GM19035 (cell line): ENCODE measurements around the gene MED13L.

Experiments used
- ATAC-seq: cut with Tn5 transposase; IDR thresholded peaks from one replicate; pipeline ENCODE4 v1.9.1; 2021; ENCODE audit not compliant: unreplicated experiment

Gene MED13L

GRCh38 chr12:115949675-115950074 lies 327.8 kb downstream of the MED13L start:
- no peak for ATAC-seq

- no peak for ATAC-seq
These were observed 329.8 kb downstream of the MED13L start for GRCh38 chr12:115947696-115948062.

- ATAC-seq, result no peak
These were observed 330.4 kb downstream of the MED13L start for GRCh38 chr12:115946867-115947695.

- no peak for ATAC-seq
These were observed 331.4 kb downstream of the MED13L start for GRCh38 chr12:115946092-115946491.

GRCh38 chr12:115945491-115945885 lies 332.0 kb downstream of the MED13L start:
- ATAC-seq, result no peak

- no peak for ATAC-seq
These were observed 332.5 kb downstream of the MED13L start for GRCh38 chr12:115944837-115945490.

GRCh38 chr12:115944392-115944742 lies 333.1 kb downstream of the MED13L start:
- no peak for ATAC-seq

- no peak for ATAC-seq
These were observed 333.7 kb downstream of the MED13L start for GRCh38 chr12:115943630-115944391.

- ATAC-seq, result no peak
These were observed 334.2 kb downstream of the MED13L start for GRCh38 chr12:115943310-115943629.

GRCh38 chr12:115942346-115942745 lies 335.1 kb downstream of the MED13L start:
- no peak for ATAC-seq

GRCh38 chr12:115941362-115941761 lies 336.1 kb downstream of the MED13L start:
- ATAC-seq, result no peak

- no peak for ATAC-seq
These were observed 338.6 kb downstream of the MED13L start for GRCh38 chr12:115938794-115939377.

- no peak for ATAC-seq
These were observed 340.2 kb downstream of the MED13L start for GRCh38 chr12:115936997-115937916.

- ATAC-seq, result no peak
These were observed 342.6 kb downstream of the MED13L start for GRCh38 chr12:115934877-115935276.

- ATAC-seq, result no peak
These were observed 343.4 kb downstream of the MED13L start for GRCh38 chr12:115934046-115934445.

- ATAC-seq, result no peak
These were observed 345.4 kb downstream of the MED13L start for GRCh38 chr12:115932066-115932465.

- no peak for ATAC-seq
These were observed 347.2 kb downstream of the MED13L start for GRCh38 chr12:115930336-115930735.

GRCh38 chr12:115926037-115926670 lies 351.3 kb downstream of the MED13L start:
- ATAC-seq, result no peak

GRCh38 chr12:115923851-115924250 lies 353.6 kb downstream of the MED13L start:
- no peak for ATAC-seq

GRCh38 chr12:115922952-115923564 lies 354.4 kb downstream of the MED13L start:
- ATAC-seq, result no peak
